ENCODE data around the gene EMC6. TPM values are rescaled to one million over a fixed set of nuclear protein-coding genes. Genes with fewer than 3 reads are reported as not detected.

Gene EMC6
- total RNA-seq: 18.4 and 19.8 TPM in 2 replicates

DNA sequence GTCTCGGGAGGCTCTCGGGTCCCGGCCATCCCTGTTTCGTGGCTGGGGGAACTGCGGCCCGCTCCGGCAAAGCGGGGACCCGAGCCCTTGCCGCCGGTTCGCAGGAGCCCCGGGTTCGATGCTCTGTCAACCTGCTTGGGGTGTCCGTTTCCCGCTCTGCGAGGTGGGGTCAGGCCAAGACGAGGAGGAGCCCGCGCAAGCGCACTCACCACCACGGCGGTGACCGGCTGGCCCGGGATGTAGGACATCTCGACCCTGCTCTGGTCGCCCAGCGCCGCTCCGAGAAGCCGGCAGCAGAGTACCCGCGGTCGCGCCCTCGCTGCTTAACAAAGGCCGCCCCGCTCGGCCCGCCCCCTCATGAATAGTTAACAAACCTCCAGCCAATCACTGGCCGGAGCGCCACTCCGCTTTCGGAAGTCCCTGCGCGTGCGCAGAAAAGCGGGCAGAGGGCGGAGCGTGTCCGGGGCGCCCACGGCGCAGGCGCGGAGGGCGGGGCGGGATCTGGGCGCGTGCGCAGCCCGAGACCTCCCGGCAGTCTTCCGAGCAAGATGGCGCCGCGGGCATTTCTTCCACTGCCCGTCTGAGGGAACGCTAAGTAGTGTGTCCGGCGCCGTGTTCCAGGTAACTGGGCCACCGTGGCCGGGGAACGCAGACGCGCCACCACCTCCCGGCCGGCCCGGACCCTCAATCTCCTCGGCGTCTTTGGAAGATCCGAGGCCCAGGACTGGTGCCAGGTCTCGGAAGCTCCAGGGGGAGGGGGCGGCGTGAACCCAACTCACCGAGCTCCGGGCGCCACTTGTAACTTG lies at the start of gene EMC6, which contains the start of gene TAX1BP3:
Gene EMC6, plus strand, starts transcription at position 534 of the 806 bp plus-strand sequence. CDS start 335 bp downstream, outside the sequence.
Gene TAX1BP3, minus strand, starts transcription at position 300 of the 806 bp plus-strand sequence. Its CDS starts 52 bp downstream, at position 248.
- DNase-seq (ENCODE audit: low read depth in 2 of 2): peak; percentile 93 to 98

DNA sequence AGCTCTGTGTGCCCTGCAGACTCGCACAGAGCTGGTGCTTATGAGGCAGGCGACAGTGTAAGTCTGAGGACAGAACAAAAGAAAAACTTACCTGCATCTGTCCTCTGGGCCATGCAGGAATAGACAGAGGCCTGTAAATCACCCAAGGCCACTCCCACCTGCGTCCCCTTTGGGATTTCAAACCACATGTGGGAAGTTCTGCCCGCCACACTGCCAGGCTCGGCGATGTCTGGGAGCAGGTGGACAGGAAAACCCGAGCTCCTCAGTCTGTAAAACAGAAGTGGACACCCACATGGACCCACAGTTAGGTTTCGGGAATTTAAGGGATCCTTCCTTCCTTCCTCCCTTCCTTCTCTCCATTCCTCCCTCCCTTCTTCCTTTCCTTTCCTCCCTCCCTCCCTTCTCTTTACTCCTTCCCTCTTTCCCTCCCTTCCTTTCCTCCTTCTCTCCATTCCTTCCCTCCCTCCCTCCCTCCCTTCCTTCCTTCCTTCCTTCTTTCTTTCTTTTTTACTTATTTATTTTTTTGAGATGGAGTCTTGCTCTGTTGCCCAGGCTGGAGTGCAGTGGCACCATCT lies 47.4 kb upstream of the EMC6 start:
- no peak for DNase-seq (ENCODE audit: low read depth in 2 of 2)

- no peak for DNase-seq (ENCODE audit: low read depth in 2 of 2)
These were observed 45.5 kb upstream of the EMC6 start for GRCh38 chr17:3622977-3623594.

GRCh38 chr17:3626831-3627768 lies 41.5 kb upstream of the EMC6 start:
- peak; percentile 61 to 71 for DNase-seq (ENCODE audit: low read depth in 2 of 2)

DNA sequence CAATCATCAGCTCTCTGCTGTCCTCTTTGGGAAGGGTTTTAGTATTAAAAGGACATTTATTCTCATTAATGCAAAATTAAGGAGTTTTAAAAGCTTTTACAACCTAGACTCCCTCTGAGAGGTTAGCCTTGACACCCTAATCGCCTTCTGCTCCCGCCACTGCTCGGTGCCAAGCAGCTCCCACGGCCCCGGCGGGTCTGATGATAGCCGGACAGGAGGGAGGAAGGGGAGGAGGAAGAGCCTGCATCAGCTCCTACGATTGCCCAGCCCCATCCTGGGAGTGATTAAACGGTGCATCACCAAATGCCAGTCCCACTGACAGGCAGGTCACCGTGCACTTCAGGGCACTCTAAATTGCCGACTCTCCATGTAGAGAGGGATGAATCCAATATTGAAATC lies 40.8 kb upstream of the EMC6 start:
- no peak for DNase-seq (ENCODE audit: low read depth in 2 of 2)

GRCh38 chr17:3630781-3631180 lies 37.8 kb upstream of the EMC6 start:
- no peak for DNase-seq (ENCODE audit: low read depth in 2 of 2)

DNA sequence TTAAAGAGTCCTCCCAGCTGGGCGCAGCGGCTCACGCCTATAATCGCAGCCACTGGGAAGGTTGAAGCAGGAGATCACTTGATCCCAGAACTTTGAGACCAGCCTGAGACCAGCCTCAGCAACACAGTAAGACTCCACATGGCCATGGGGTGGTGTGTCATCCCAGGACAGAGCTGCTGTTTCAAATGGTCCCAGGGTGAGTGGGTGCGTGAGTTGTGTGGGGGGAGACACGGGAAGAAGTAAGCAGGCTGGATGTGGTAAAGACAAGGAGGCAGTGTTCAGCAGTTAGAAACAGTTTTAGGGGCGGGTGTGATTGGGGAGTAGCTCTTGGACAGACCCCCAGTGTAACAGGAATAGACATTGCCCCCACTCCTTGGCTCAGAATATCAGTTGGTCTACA lies 36.3 kb upstream of the EMC6 start:
- no peak for DNase-seq (ENCODE audit: low read depth in 2 of 2)

DNA sequence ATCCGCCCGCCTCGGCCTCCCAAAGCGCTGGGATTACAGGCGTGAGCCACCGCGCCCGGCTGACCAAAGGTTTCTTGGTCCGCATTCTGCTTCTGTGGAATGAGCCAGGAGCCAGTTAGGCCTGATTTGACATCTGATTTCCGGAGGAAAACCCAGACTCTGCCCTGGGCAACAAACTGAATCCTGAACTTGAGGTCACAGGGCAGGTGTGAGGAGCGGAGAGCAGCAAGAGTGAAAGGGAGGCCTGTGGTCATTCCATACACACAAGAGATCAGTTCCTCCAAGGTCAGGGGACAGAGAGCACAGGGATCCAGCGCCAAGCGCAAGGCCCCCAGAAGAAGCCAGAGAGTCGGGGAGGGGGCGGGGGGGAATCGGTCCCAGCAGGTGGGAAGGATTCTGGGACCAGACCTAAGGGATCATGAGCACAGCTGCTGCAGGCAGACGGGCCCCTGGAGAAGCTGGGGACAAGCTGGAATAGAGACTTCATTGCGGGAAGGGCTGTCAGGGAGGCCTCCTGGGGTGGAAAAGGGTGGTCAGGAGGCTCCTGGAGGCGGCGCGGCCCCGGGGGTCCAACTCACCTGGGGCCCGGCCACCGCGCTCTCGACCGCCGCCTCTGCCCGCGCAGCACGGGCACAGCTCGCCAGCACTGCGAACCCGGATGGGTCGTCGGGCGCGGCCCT lies 33.0 kb upstream of the EMC6 start:
- DNase-seq (ENCODE audit: low read depth in 2 of 2): no peak

- DNase-seq (ENCODE audit: low read depth in 2 of 2): peak; percentile 86 to 97
These were observed 32.3 kb upstream of the EMC6 start, which contains the start of the genes CTNS and SHPK for GRCh38 chr17:3636154-3636907. TSS of gene CTNS (plus strand) at chr17:3636760. CDS start at chr17:3640207, 3,447 bp downstream. TSS of gene SHPK (minus strand) at chr17:3636250. CDS start at chr17:3636219, 31 bp downstream.

DNA sequence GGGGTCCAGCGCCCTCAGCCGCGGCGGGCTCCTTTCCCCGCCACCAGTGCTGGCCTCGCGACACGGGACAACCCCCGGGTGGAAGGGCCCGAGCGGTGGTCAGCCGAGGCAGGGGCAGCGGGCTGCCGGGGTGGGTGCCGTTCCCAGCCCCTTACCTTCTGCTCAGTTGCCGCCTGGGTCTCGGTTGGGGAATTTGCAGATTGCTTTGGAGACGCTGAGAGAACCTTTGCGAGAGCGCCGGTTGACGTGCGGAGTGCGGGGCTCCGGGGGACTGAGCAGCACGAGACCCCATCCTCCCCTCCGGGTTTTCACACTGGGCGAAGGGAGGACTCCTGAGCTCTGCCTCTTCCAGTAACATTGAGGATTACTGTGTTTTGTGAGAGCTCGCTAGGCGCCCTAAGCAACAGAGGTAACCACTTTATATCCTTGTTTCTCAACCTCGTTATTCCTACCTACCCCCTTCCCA lies 31.7 kb upstream of the EMC6 start:
- DNase-seq (ENCODE audit: low read depth in 2 of 2): no peak

- peak in 1 of 2 donors; percentile 24 for DNase-seq (ENCODE audit: low read depth in 2 of 2)
These were observed 28.5 kb upstream of the EMC6 start for GRCh38 chr17:3639981-3640596.

GRCh38 chr17:3641014-3641413 lies 27.6 kb upstream of the EMC6 start:
- DNase-seq (ENCODE audit: low read depth in 2 of 2): no peak

- DNase-seq (ENCODE audit: low read depth in 2 of 2): no peak
These were observed 26.7 kb upstream of the EMC6 start for GRCh38 chr17:3641717-3642486.

- no peak for DNase-seq (ENCODE audit: low read depth in 2 of 2)
These were observed 24.7 kb upstream of the EMC6 start for GRCh38 chr17:3643889-3644349.

DNA sequence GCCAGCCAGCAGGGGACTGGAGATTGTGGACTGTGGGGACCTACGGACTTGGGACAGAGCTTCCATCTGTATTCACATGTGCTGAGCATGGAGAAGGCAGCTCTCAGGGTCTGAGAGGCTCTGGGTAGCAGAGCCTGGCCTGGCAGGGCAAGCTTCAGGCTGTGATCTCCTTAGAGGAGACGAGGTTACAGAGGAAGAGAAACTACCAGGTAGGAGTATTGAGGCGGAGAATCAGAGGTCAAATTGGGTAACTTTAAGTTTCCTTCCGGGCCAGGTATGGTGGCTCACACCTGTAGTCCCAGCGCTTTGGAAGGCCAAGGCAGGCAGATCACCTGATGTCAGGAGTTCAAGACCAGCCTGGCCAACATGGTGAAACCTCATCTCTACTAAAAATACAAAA lies 23.3 kb upstream of the EMC6 start:
- DNase-seq (ENCODE audit: low read depth in 2 of 2): no peak

DNA sequence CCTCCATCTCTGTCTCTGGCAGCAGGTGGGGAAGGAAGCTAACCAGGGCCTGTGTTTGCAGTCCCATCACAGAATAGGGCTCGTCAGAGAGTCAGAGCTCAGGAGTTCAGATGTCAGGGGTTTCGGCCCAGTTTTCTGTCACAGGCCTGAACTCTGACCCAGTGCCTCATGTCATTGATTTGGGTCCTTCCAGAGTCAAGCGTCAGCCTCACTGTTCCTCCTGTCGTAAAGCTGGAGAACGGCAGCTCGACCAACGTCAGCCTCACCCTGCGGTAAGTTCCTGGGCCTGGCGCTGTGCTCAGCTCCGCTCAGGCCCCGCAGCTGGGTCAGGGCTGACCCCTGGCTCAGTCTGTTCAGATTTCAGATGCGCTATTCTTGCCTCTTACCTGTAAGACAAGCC lies 21.4 kb upstream of the EMC6 start:
- no peak for DNase-seq (ENCODE audit: low read depth in 2 of 2)

DNA sequence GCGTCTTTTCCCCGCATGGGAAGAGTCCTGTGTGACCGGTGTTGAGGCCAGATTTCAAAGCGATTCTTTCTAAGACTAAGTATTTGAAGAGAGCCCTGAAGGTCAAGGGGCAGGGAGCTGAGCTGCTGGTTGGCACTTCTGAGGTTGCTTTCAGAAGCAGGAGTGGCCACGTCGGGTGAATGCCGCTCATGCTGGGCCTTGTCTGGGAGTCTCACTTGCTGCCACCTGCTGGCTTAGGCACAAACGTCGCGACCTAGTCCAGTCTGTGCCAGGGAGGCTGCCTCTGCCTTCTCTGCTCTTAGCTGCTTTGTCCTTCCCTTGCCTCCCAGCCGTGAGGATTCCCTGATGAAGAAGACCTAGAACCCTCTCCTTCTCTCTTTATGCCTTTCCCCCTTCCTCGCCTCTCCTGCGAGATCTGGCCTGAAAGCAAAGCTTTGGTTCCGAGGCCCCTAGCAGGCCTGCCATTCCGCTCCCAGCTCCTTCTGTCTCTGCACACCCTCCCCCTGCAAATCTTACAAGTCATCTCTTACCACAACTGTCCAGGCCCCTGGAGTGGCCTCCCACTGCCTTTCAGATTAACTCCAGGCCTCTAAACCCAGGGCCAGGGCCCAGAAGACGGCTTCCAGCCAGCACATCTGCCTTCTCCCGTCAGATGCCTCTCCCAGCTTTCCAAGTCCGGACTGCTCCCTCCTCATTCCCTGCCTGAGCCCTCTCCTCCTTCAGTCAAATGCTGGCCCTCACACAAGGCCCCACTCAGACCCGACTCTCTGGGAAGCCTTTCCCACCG lies 20.6 kb upstream of the EMC6 start:
- peak; percentile 41 to 68 for DNase-seq (ENCODE audit: low read depth in 2 of 2)

- no peak for DNase-seq (ENCODE audit: low read depth in 2 of 2)
These were observed 12.8 kb upstream of the EMC6 start for GRCh38 chr17:3655766-3656165.
